GM23338 (cell line): ENCODE measurements around the gene TNFRSF8. TPM values are rescaled to one million over a fixed set of nuclear protein-coding genes. Genes with fewer than 3 reads are reported as not detected.

Experiments used
- ATAC-seq: fragments of 200-7000 bp; cut with Tn5 transposase; 3 replicates; pipeline ENCODE4 v1.9.1; 2020
- DNase-seq: peaks from one replicate; pipeline ENCODE4 v3.0.0-alpha.2; 2015; ENCODE audit warnings: low spot score
- H2AFZ ChIP-seq: fragments of 200-600 bp; sonication (generic); 2 replicates; pipeline ENCODE4 v1.8.0; 2016; ENCODE audit warnings: antibody characterized with exemption, mild to moderate bottlenecking, moderate library complexity
- H3F3A ChIP-seq: fragments of 200-600 bp; sonication (generic); replicated peaks from 2 replicates; pipeline ENCODE4 v1.8.0; 2017; ENCODE audit warnings: antibody characterized with exemption, mixed run types, low read depth
- H3K27ac ChIP-seq: fragments of 200-600 bp; sonication (generic); 2 replicates; pipeline ENCODE4 v1.6.1; 2016; ENCODE audit warnings: low read depth
- H3K27me3 ChIP-seq: fragments of 200-600 bp; sonication (generic); 2 replicates; pipeline ENCODE4 v1.8.0; 2016; ENCODE audit warnings: mild to moderate bottlenecking, mixed run types, moderate library complexity; ENCODE audit not compliant: insufficient read depth
- H3K36me3 ChIP-seq: fragments of 200-600 bp; sonication (generic); 2 replicates; pipeline ENCODE4 v1.8.0; 2016; ENCODE audit warnings: mild to moderate bottlenecking; ENCODE audit not compliant: insufficient read depth
- H3K4me1 ChIP-seq: fragments of 200-600 bp; sonication (generic); 2 replicates; pipeline ENCODE4 v1.8.0; 2016; ENCODE audit warnings: mild to moderate bottlenecking, moderate library complexity; ENCODE audit not compliant: insufficient read depth
- H3K4me2 ChIP-seq: fragments of 200-600 bp; sonication (generic); 2 replicates; pipeline ENCODE4 v1.7.1; 2017; ENCODE audit warnings: mixed run types
- H3K4me3 ChIP-seq: fragments of 200-600 bp; sonication (generic); 2 replicates; pipeline ENCODE4 v1.6.1; 2016; ENCODE audit warnings: mixed run types
- H3K79me2 ChIP-seq: fragments of 200-600 bp; sonication (generic); replicated peaks from 2 replicates; pipeline ENCODE4 v1.8.0; 2017; ENCODE audit warnings: mild to moderate bottlenecking; ENCODE audit not compliant: insufficient read depth
- H3K9me2 ChIP-seq: fragments of 200-600 bp; sonication (generic); 2 replicates; pipeline ENCODE4 v1.8.0; 2017; ENCODE audit not compliant: insufficient read depth
- H4K20me1 ChIP-seq: fragments of 200-600 bp; sonication (generic); replicated peaks from 2 replicates; pipeline ENCODE4 v1.8.0; 2017; ENCODE audit warnings: mild to moderate bottlenecking; ENCODE audit not compliant: insufficient read depth
- H3K27ac Mint-ChIP-seq: 2 replicates; pipeline ENCODE4 v1.8.0; 2020; ENCODE audit warnings: inconsistent platforms, mild to moderate bottlenecking, moderate library complexity, mixed read lengths
- H3K27me3 Mint-ChIP-seq: 3 replicates; pipeline ENCODE4 v1.8.0; 2022; ENCODE audit warnings: low read depth, mild to moderate bottlenecking, moderate library complexity, mixed read lengths, inconsistent platforms; ENCODE audit not compliant: insufficient read depth, poor library complexity
- H3K36me3 Mint-ChIP-seq: 3 replicates; pipeline ENCODE4 v1.8.0; 2021; ENCODE audit warnings: low read depth, mild to moderate bottlenecking, inconsistent platforms, moderate library complexity, mixed read lengths
- H3K4me1 Mint-ChIP-seq: 3 replicates; pipeline ENCODE4 v1.8.0; 2020; ENCODE audit warnings: mild to moderate bottlenecking, inconsistent platforms, mixed read lengths
- H3K4me3 Mint-ChIP-seq: 3 replicates; pipeline ENCODE4 v1.8.0; 2021; ENCODE audit warnings: moderate library complexity, mild to moderate bottlenecking, inconsistent platforms, mixed read lengths
- H3K9me3 Mint-ChIP-seq: 3 replicates; pipeline ENCODE4 v1.8.0; 2020; ENCODE audit warnings: moderate library complexity, mild to moderate bottlenecking, inconsistent platforms, mixed read lengths
- CREB1 ChIP-seq: fragments of 250-450 bp; sonication (Bioruptor Pico); IDR thresholded peaks from 2 replicates; pipeline ENCODE4 v1.5.0; 2020; ENCODE audit warnings: low read depth, mild to moderate bottlenecking, moderate library complexity
- EZH2 ChIP-seq: fragments of 200-600 bp; sonication (generic); IDR thresholded peaks from one replicate; pipeline ENCODE4 v1.8.0; 2017; ENCODE audit warnings: antibody characterized with exemption, mild to moderate bottlenecking, low read depth; ENCODE audit not compliant: unreplicated experiment
- EZH2phosphoT487 ChIP-seq: fragments of 200-600 bp; sonication (generic); IDR thresholded peaks from one replicate; pipeline ENCODE4 v1.8.1; 2018; ENCODE audit warnings: antibody characterized with exemption; ENCODE audit not compliant: unreplicated experiment
- JUNB ChIP-seq: IDR thresholded peaks from one replicate; pipeline ENCODE4 v1.6.1; 2016; ENCODE audit warnings: antibody characterized with exemption; ENCODE audit not compliant: unreplicated experiment
- NANOG ChIP-seq: IDR thresholded peaks from 2 replicates; pipeline ENCODE4 v1.6.1; 2016; ENCODE audit warnings: antibody characterized with exemption, borderline replicate concordance
- POLR2AphosphoS5 ChIP-seq: IDR thresholded peaks from 2 replicates; pipeline ENCODE4 v1.6.1; 2016; ENCODE audit warnings: antibody characterized with exemption, low read depth
- REST ChIP-seq: IDR thresholded peaks from one replicate; pipeline ENCODE4 v1.6.1; 2018; ENCODE audit warnings: antibody characterized with exemption; ENCODE audit not compliant: unreplicated experiment
- STAT1 ChIP-seq: IDR thresholded peaks from one replicate; pipeline ENCODE4 v1.6.1; 2016; ENCODE audit warnings: antibody characterized with exemption; ENCODE audit not compliant: unreplicated experiment
- ZNF114 ChIP-seq: fragments of 250-450 bp; sonication (Bioruptor Pico); IDR thresholded peaks from 2 replicates; pipeline ENCODE4 v1.5.0; 2020; ENCODE audit warnings: mild to moderate bottlenecking, moderate library complexity
- ZNF331 ChIP-seq: fragments of 250-450 bp; sonication (Bioruptor Pico); IDR thresholded peaks from 2 replicates; pipeline ENCODE4 v1.5.0; 2020; ENCODE audit warnings: low read depth, mild to moderate bottlenecking, moderate library complexity
- ZNF462 ChIP-seq: fragments of 250-450 bp; sonication (Bioruptor Pico); IDR thresholded peaks from 2 replicates; pipeline ENCODE4 v1.5.0; 2020; ENCODE audit warnings: mild to moderate bottlenecking, moderate library complexity
- polyA plus RNA-seq: library from polyadenylated mRNA; unstranded; fragments of >200 nt; fragmentation: Nextera tagmentation; extraction: Ambion mirVana; gene quantifications from 2 replicates; pipeline ENCODE4 v1.2.1, GENCODE V29; 2016
- total RNA-seq: library from RNA; depleted of rRNA; stranded (reverse); fragments of >200 nt; shearing (Covaris generic); gene quantifications from 2 replicates; pipeline ENCODE4 v1.2.3, GENCODE V29; 2014
- TF ChIP-seq, protein P1 (sequence below), 2 experiments: fragments of 200-600 bp in 1 of 2; sonication (generic) in 1 of 2; conservative IDR thresholded peaks; 2 replicates each; pipeline versions ENCODE4 v1.5.1 to v1.6.1; 2016 to 2017; ENCODE audit warnings: antibody characterized with exemption in 2 of 2, low read depth in 2 of 2, mild to moderate bottlenecking in 2 of 2, moderate library complexity in 1 of 2
- TF ChIP-seq, protein P2 (sequence below): IDR thresholded peaks from 2 replicates; pipeline ENCODE4 v1.6.1; 2016; ENCODE audit warnings: antibody characterized with exemption

TNFRSF8 gene
- total and polyA plus RNA-seq, 2 experiments from 2014 or later, result 11.7 to 28.2 TPM

- H3K27ac ChIP-seq, result no peak overlapping the region
- H3K9me2 ChIP-seq, result no peaks in the 10 kb centered on the region
- TF ChIP-seq POLR2AphosphoS5, result no peak
- TF ChIP-seq ZNF462 (CRISPR knock-in tag), result no peak
- TF ChIP-seq, protein P1, sequence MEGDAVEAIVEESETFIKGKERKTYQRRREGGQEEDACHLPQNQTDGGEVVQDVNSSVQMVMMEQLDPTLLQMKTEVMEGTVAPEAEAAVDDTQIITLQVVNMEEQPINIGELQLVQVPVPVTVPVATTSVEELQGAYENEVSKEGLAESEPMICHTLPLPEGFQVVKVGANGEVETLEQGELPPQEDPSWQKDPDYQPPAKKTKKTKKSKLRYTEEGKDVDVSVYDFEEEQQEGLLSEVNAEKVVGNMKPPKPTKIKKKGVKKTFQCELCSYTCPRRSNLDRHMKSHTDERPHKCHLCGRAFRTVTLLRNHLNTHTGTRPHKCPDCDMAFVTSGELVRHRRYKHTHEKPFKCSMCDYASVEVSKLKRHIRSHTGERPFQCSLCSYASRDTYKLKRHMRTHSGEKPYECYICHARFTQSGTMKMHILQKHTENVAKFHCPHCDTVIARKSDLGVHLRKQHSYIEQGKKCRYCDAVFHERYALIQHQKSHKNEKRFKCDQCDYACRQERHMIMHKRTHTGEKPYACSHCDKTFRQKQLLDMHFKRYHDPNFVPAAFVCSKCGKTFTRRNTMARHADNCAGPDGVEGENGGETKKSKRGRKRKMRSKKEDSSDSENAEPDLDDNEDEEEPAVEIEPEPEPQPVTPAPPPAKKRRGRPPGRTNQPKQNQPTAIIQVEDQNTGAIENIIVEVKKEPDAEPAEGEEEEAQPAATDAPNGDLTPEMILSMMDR (conservative IDR thresholded peaks at IDR 0.05; ENCODE audit: low read depth in 2 of 2), result no peak
- TF ChIP-seq STAT1, result no peak
- no peak for TF ChIP-seq REST
- no peak for TF ChIP-seq ZNF331 (CRISPR knock-in tag)
- TF ChIP-seq EZH2, result no peak
- TF ChIP-seq JUNB, result no peak
- TF ChIP-seq, protein P2, sequence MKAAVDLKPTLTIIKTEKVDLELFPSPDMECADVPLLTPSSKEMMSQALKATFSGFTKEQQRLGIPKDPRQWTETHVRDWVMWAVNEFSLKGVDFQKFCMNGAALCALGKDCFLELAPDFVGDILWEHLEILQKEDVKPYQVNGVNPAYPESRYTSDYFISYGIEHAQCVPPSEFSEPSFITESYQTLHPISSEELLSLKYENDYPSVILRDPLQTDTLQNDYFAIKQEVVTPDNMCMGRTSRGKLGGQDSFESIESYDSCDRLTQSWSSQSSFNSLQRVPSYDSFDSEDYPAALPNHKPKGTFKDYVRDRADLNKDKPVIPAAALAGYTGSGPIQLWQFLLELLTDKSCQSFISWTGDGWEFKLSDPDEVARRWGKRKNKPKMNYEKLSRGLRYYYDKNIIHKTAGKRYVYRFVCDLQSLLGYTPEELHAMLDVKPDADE, result no peak
- no peak for TF ChIP-seq ZNF114
- no peak for TF ChIP-seq CREB1
- no peak for TF ChIP-seq NANOG
- TF ChIP-seq EZH2phosphoT487, result no peak
- H3K4me3 ChIP-seq, result no peak overlapping the region
- no peaks in the 10 kb centered on the region for H3K79me2 ChIP-seq
- H3K4me1 ChIP-seq, result no peaks in the 10 kb centered on the region
- H3K27me3 Mint-ChIP-seq, result peaks cover 10% of the 10 kb centered on the region
- no peak overlapping the region for H3K4me3 Mint-ChIP-seq
- ATAC-seq, result no peak
- no peak overlapping the region for H3K4me2 ChIP-seq
- H3K36me3 ChIP-seq, result peaks cover 2% of the 10 kb centered on the region; the same call in 1 of the 2 replicates
- no peak overlapping the region for H2AFZ ChIP-seq
- no peaks in the 10 kb centered on the region for H3K27me3 ChIP-seq
- H3K36me3 Mint-ChIP-seq, result no peaks in the 10 kb centered on the region
- H3K4me1 Mint-ChIP-seq, result peaks cover 4% of the 10 kb centered on the region; the same call in 1 of the 3 replicates
- no peak overlapping the region for H3K27ac Mint-ChIP-seq
- DNase-seq, result no peak
- H3F3A ChIP-seq, result no peaks in the 10 kb centered on the region
- H3K9me3 Mint-ChIP-seq, result no peaks in the 10 kb centered on the region
- H4K20me1 ChIP-seq, result no peaks in the 10 kb centered on the region; the same call in 1 of the 2 replicates
These were observed 65.0 kb downstream of the TNFRSF8 start for GRCh38 chr1:12128120-12128519.
